AG10803 (cell line): ENCODE results near the gene ZSWIM5.

Experiments used
- DNase-seq: peaks from one replicate; pipeline ENCODE4 v3.0.0; 2010; ENCODE audit warnings: low read depth
- H3K4me3 ChIP-seq: 2 replicates; pipeline ENCODE4 v1.5.1; 2011; ENCODE audit warnings: mild to moderate bottlenecking, low read length, control low read depth
- CTCF ChIP-seq: conservative IDR thresholded peaks from 2 replicates; pipeline ENCODE4 v1.5.1; 2011; ENCODE audit warnings: mild to moderate bottlenecking, low read length, control low read depth, inconsistent platforms

The ZSWIM5 gene

GRCh38 chr1:45215485-45216199, 9.2 kb upstream of the ZSWIM5 start:
- no peak overlapping the region for H3K4me3 ChIP-seq
- no peak for TF ChIP-seq CTCF
- no peak for DNase-seq

- no peak for TF ChIP-seq CTCF
These were observed 7.5 kb upstream of the ZSWIM5 start for GRCh38 chr1:45213892-45214291.

GRCh38 chr1:45211076-45211475, 4.7 kb upstream of the ZSWIM5 start:
- no peak for TF ChIP-seq CTCF
- DNase-seq: no peak
- no peak overlapping the region for H3K4me3 ChIP-seq

More at GRCh38 chr1:45213892-45214291, 7.5 kb upstream of the ZSWIM5 start:
- no peak overlapping the region for H3K4me3 ChIP-seq
- DNase-seq: no peak

GRCh38 chr1:45206808-45207623, 611 bp upstream of the ZSWIM5 start:
- peak overlapping the region; percentile 53 for H3K4me3 ChIP-seq
- no peak for TF ChIP-seq CTCF
- no peak for DNase-seq

GRCh38 chr1:45205011-45205909, 1.1 kb downstream of the ZSWIM5 start:
- no peak overlapping the region; the same call in 1 of the 2 replicates for H3K4me3 ChIP-seq
- DNase-seq: peak; percentile 9
- TF ChIP-seq CTCF: no peak

GRCh38 chr1:45200906-45201500, 5.4 kb downstream of the ZSWIM5 start:
- no peak overlapping the region for H3K4me3 ChIP-seq
- no peak for TF ChIP-seq CTCF
- no peak for DNase-seq
